NOMO-1 treated with dmso at 0.1 percent for 144 hours (cell line): Measurements from ENCODE around the gene ADARB2.
"Not testable (repeated sequence)": the region's sequence is repeated elsewhere in the genome, so short reads cannot be mapped to it uniquely, and the experiment has no call there.

Experiments
- DNase-seq: peaks from one replicate; lab custom pipeline; 2025; ENCODE audit not compliant: unreplicated experiment; lab: John Stamatoyannopoulos, UW

The ADARB2 gene

GRCh38 chr10:1737222-1738061 is at the start of gene ADARB2:
Gene ADARB2 (minus strand): TSS chr10:1737525.
- DNase-seq, result no peak

- no peak for DNase-seq
Observed at GRCh38 chr10:1785835-1786234, 48.5 kb upstream of the ADARB2 start.

- no peak for DNase-seq
Observed at GRCh38 chr10:1782841-1783240, 45.5 kb upstream of the ADARB2 start.

GRCh38 chr10:1779796-1780195 is 42.5 kb upstream of the ADARB2 start:
- DNase-seq, result no peak

- no peak for DNase-seq
Observed at GRCh38 chr10:1778375-1778969, 41.1 kb upstream of the ADARB2 start.

- no peak for DNase-seq
Observed at GRCh38 chr10:1776127-1776662, 38.9 kb upstream of the ADARB2 start.

GRCh38 chr10:1774796-1775195 is 37.5 kb upstream of the ADARB2 start:
- no peak for DNase-seq

- DNase-seq, result not testable (repeated sequence)
Observed at GRCh38 chr10:1773204-1773603, 35.9 kb upstream of the ADARB2 start.

- no peak for DNase-seq
Observed at GRCh38 chr10:1766049-1766448, 28.7 kb upstream of the ADARB2 start.

GRCh38 chr10:1762076-1762475 is 24.8 kb upstream of the ADARB2 start:
- no peak for DNase-seq

- DNase-seq, result no peak
Observed at GRCh38 chr10:1754506-1755153, 17.3 kb upstream of the ADARB2 start.

- DNase-seq, result no peak
Observed at GRCh38 chr10:1752153-1752552, 14.8 kb upstream of the ADARB2 start.

- DNase-seq, result no peak
Observed at GRCh38 chr10:1747590-1748157, 10.3 kb upstream of the ADARB2 start.

- no peak for DNase-seq
Observed at GRCh38 chr10:1746796-1747195, 9.5 kb upstream of the ADARB2 start.

GRCh38 chr10:1745780-1746456 is 8.6 kb upstream of the ADARB2 start:
- DNase-seq, result no peak

GRCh38 chr10:1744524-1744923 is 7.2 kb upstream of the ADARB2 start:
- no peak for DNase-seq

GRCh38 chr10:1743141-1743540 is 5.8 kb upstream of the ADARB2 start:
- DNase-seq, result no peak

GRCh38 chr10:1741450-1741849 is 4.1 kb upstream of the ADARB2 start:
- no peak for DNase-seq

GRCh38 chr10:1739751-1740150 is 2.4 kb upstream of the ADARB2 start:
- DNase-seq, result no peak

- DNase-seq, result no peak
Observed at GRCh38 chr10:1738950-1739349, 1.6 kb upstream of the ADARB2 start.

- DNase-seq, result no peak
Observed at GRCh38 chr10:1736972-1737221, 428 bp downstream of the ADARB2 start.
